HEK293 (cell line): ENCODE data around the gene SUSD2.

Experiments used
- CTCF ChIA-PET: fragments of 350-600 bp; formaldehyde crosslinking; extraction: SDS; loops from one replicate; lab custom pipeline; 2021; ENCODE audit warnings: antibody characterized with exemption; lab: Yijun Ruan, JAX
- POLR2A ChIA-PET: fragments of 300-600 bp; formaldehyde crosslinking; extraction: SDS; loops from one replicate; lab custom pipeline; 2020; ENCODE audit warnings: antibody characterized with exemption, inconsistent platforms; lab: Yijun Ruan, JAX
- H3K27ac ChIP-seq: fragments of 200-500 bp; sonication (Bioruptor generic); 2 replicates; pipeline ENCODE4 v1.5.1; 2014; ENCODE audit warnings: low read depth, low read length, control low read depth, inconsistent platforms; ENCODE audit errors: extremely low read depth
- H3K36me3 ChIP-seq, 2 experiments: fragments of 200-500 bp in 1 of 2; sonication (Bioruptor generic) in 1 of 2; 1 replicate in 1 of 2; 2 replicates in 1 of 2; pipeline ENCODE4 v1.5.1; 2014 to 2017; ENCODE audit warnings: inconsistent platforms in 2 of 2, low read length in 2 of 2; ENCODE audit not compliant: control insufficient read depth in 2 of 2, insufficient read depth in 1 of 2
- H3K4me1 ChIP-seq: fragments of 200-500 bp; sonication (Bioruptor generic); 2 replicates; pipeline ENCODE4 v1.5.1; 2014; ENCODE audit warnings: mild to moderate bottlenecking, low read length, inconsistent platforms; ENCODE audit not compliant: control insufficient read depth, insufficient read depth
- H3K4me3 ChIP-seq: 2 replicates; pipeline ENCODE4 v1.5.1; 2011; ENCODE audit warnings: low read depth, mild to moderate bottlenecking, control low read depth, low read length, moderate library complexity
- H3K9me3 ChIP-seq: fragments of 200-500 bp; sonication (Bioruptor generic); 2 replicates; pipeline ENCODE4 v1.5.1; 2014; ENCODE audit warnings: low read depth, low read length, inconsistent platforms; ENCODE audit not compliant: control insufficient read depth, insufficient read depth
- GLIS1 ChIP-seq: fragments of 450-650 bp; formaldehyde crosslinking; IDR thresholded peaks from 2 replicates; pipeline ENCODE4 v1.5.1; 2016; ENCODE audit warnings: missing biosample characterization, missing genetic modification characterization
- GLIS2 ChIP-seq: fragments of 450-650 bp; formaldehyde crosslinking; IDR thresholded peaks from 2 replicates; pipeline ENCODE4 v1.5.1; 2016; ENCODE audit warnings: missing biosample characterization, missing genetic modification characterization
- SP2 ChIP-seq: fragments of 450-650 bp; formaldehyde crosslinking; IDR thresholded peaks from 2 replicates; pipeline ENCODE4 v1.5.1; 2016; ENCODE audit warnings: missing biosample characterization, missing genetic modification characterization
- ZNF202 ChIP-seq: fragments of 450-650 bp; formaldehyde crosslinking; IDR thresholded peaks from 2 replicates; pipeline ENCODE4 v1.5.1; 2016; ENCODE audit warnings: missing biosample characterization, missing genetic modification characterization, borderline replicate concordance
- ZNF654 ChIP-seq: fragments of 450-650 bp; formaldehyde crosslinking; IDR thresholded peaks from 2 replicates; pipeline ENCODE4 v1.5.1; 2016; ENCODE audit warnings: low read depth, missing biosample characterization, missing genetic modification characterization
- ZNF670 ChIP-seq: fragments of 450-650 bp; formaldehyde crosslinking; IDR thresholded peaks from 2 replicates; pipeline ENCODE4 v1.5.1; 2016; ENCODE audit warnings: missing biosample characterization, missing genetic modification characterization, low read depth
- ZNF677 ChIP-seq: fragments of 450-650 bp; IDR thresholded peaks from 2 replicates; pipeline ENCODE4 v1.5.0; 2018; ENCODE audit warnings: missing biosample characterization, mild to moderate bottlenecking, missing genetic modification characterization, moderate library complexity
- ZNF768 ChIP-seq: fragments of 450-650 bp; formaldehyde crosslinking; IDR thresholded peaks from 2 replicates; pipeline ENCODE4 v1.5.1; 2018; ENCODE audit warnings: missing biosample characterization, mild to moderate bottlenecking, missing genetic modification characterization
- ZNF837 ChIP-seq: fragments of 450-650 bp; formaldehyde crosslinking; IDR thresholded peaks from 2 replicates; pipeline ENCODE4 v1.5.1; 2016; ENCODE audit warnings: missing biosample characterization, missing genetic modification characterization
- TF ChIP-seq, protein P1 (sequence below): fragments of 450-650 bp; formaldehyde crosslinking; IDR thresholded peaks from 2 replicates; pipeline ENCODE4 v1.5.1; 2016; ENCODE audit warnings: missing biosample characterization, missing genetic modification characterization
- TF ChIP-seq, protein P2 (sequence below): fragments of 450-650 bp; formaldehyde crosslinking; IDR thresholded peaks from 2 replicates; pipeline ENCODE4 v1.5.1; 2017; ENCODE audit warnings: missing biosample characterization, missing genetic modification characterization
- TF ChIP-seq, protein P3 (sequence below): fragments of 450-650 bp; formaldehyde crosslinking; IDR thresholded peaks from 2 replicates; pipeline ENCODE4 v1.5.1; 2016; ENCODE audit warnings: missing biosample characterization, missing genetic modification characterization, borderline replicate concordance
- TF ChIP-seq, protein P4 (sequence below): fragments of 450-650 bp; formaldehyde crosslinking; IDR thresholded peaks from 2 replicates; pipeline ENCODE4 v1.5.1; 2016; ENCODE audit warnings: missing biosample characterization, missing genetic modification characterization

SUSD2 gene

DNA sequence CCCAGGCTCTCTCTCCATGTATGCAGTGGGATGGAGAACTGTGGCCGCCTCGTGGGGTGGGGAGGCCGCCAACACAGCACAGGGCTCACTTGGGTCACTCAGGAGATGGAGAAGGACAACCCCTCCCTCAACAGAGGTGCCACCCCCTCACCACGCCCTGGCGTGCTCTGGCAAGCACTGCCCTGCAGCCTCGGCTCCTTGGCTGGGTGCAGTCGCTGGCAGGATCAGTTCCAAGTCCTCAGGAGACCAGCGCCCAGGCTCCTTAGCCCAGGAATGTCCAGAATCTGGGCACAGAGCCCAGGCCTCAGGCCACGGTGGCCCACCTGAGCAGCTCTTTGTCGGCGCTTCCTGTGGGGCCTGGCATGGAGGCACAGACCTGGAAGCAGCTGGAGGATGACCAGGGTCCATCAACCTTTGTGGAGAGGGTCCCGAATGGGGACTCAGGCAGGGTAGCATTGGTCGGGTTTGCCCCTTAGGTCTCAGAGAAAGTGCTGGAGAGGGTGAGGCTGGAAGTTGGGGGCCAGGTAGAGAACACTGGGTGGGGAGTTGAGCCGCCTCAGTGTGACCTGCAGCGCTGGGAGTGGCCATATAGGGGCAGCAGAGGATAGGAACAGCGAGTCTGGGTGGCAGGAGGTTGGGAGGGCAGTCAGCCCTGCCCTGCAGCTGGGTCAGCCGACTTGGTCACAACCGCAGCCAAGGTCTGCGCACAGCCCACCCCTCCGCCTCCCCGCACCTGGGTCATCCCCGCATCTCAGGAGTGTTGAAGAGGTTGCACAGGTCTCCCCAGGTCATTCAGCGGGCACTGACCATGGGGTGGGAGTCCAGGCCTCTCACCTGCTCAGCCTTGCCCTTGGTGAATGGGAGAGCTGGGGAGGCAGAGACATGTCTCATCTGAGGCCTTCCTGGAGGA is 8.2 kb downstream of the SUSD2 start:
- no peak for TF ChIP-seq ZNF768 (tag by site-specific recombination)
- peak; percentile 11; the same call in 1 of the 2 replicates for TF ChIP-seq GLIS1 (tag by site-specific recombination)
- peak; percentile 34; the same call in 1 of the 2 replicates for TF ChIP-seq GLIS2 (tag by site-specific recombination)
- peak; percentile 70 for TF ChIP-seq ZNF654 (tag by site-specific recombination)
- TF ChIP-seq, protein P1, sequence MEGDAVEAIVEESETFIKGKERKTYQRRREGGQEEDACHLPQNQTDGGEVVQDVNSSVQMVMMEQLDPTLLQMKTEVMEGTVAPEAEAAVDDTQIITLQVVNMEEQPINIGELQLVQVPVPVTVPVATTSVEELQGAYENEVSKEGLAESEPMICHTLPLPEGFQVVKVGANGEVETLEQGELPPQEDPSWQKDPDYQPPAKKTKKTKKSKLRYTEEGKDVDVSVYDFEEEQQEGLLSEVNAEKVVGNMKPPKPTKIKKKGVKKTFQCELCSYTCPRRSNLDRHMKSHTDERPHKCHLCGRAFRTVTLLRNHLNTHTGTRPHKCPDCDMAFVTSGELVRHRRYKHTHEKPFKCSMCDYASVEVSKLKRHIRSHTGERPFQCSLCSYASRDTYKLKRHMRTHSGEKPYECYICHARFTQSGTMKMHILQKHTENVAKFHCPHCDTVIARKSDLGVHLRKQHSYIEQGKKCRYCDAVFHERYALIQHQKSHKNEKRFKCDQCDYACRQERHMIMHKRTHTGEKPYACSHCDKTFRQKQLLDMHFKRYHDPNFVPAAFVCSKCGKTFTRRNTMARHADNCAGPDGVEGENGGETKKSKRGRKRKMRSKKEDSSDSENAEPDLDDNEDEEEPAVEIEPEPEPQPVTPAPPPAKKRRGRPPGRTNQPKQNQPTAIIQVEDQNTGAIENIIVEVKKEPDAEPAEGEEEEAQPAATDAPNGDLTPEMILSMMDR, result peak; percentile 91
- H3K36me3 ChIP-seq, result no peaks in the 10 kb centered on the region
- CTCF ChIA-PET, result interaction anchor here (0.6 to 2.5 kb wide), 30 partner anchors 8 to 570 kb away, joined by 3 to 17 read pairs (median 3); partner anchors contain the start of genes GGT5 and SUSD2
- no peak overlapping the region for H3K4me3 ChIP-seq
- no peaks in the 10 kb centered on the region for H3K4me1 ChIP-seq
- no peaks in the 10 kb centered on the region for H3K9me3 ChIP-seq
- no peak overlapping the region for H3K27ac ChIP-seq
- POLR2A ChIA-PET, result interaction anchor here (0.8 kb wide), 1 partner anchor 8 kb away, joined by 3 read pairs; the partner anchor contains the start of gene SUSD2

DNA sequence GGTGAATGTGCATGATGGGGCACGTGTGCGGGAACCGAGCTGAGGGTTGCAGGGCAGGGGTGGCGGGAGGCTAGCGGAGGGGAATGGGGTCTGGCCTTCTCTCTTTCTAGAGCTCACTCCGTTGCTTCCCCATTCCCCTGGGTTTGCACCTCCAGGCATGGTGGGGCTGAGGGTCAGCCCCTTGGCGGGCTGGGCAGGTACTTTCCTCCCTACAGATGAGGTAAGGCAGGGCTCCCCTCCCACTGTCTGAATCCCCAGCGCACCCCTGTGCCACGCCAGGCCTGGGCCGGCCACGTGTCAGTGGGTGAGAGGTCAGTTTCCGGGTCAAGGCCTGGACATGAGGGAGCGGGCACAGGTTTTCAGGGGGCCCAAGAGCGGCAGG is 8.9 kb downstream of the SUSD2 start:
- ChIA-PET CTCF (interaction anchor here (0.6 to 2.5 kb wide), 22 partner anchors 9 to 569 kb away, joined by 3 to 17 read pairs (median 4); partner anchors contain the start of gene SUSD2), POLR2A (interaction anchor here (0.8 kb wide), 1 partner anchor 9 kb away, joined by 3 read pairs; the partner anchor contains the start of gene SUSD2)
- Histone ChIP-seq H3K9me3 (no peaks in the 10 kb centered on the region), H3K4me3 (no peak overlapping the region), H3K36me3 (no peaks in the 10 kb centered on the region), H3K27ac (no peak overlapping the region), H3K4me1 (no peaks in the 10 kb centered on the region)
- TF ChIP-seq ZNF837 (tag by site-specific recombination) (no peak), ZNF654 (tag by site-specific recombination) (no peak), ZNF670 (tag by site-specific recombination) (no peak), ZNF202 (tag by site-specific recombination) (no peak), SP2 (tag by site-specific recombination) (no peak), ZNF677 (tag by site-specific recombination) (no peak)
- TF ChIP-seq, protein P2, sequence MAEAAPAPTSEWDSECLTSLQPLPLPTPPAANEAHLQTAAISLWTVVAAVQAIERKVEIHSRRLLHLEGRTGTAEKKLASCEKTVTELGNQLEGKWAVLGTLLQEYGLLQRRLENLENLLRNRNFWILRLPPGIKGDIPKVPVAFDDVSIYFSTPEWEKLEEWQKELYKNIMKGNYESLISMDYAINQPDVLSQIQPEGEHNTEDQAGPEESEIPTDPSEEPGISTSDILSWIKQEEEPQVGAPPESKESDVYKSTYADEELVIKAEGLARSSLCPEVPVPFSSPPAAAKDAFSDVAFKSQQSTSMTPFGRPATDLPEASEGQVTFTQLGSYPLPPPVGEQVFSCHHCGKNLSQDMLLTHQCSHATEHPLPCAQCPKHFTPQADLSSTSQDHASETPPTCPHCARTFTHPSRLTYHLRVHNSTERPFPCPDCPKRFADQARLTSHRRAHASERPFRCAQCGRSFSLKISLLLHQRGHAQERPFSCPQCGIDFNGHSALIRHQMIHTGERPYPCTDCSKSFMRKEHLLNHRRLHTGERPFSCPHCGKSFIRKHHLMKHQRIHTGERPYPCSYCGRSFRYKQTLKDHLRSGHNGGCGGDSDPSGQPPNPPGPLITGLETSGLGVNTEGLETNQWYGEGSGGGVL (tag by site-specific recombination), result no peak
- TF ChIP-seq, protein P3, sequence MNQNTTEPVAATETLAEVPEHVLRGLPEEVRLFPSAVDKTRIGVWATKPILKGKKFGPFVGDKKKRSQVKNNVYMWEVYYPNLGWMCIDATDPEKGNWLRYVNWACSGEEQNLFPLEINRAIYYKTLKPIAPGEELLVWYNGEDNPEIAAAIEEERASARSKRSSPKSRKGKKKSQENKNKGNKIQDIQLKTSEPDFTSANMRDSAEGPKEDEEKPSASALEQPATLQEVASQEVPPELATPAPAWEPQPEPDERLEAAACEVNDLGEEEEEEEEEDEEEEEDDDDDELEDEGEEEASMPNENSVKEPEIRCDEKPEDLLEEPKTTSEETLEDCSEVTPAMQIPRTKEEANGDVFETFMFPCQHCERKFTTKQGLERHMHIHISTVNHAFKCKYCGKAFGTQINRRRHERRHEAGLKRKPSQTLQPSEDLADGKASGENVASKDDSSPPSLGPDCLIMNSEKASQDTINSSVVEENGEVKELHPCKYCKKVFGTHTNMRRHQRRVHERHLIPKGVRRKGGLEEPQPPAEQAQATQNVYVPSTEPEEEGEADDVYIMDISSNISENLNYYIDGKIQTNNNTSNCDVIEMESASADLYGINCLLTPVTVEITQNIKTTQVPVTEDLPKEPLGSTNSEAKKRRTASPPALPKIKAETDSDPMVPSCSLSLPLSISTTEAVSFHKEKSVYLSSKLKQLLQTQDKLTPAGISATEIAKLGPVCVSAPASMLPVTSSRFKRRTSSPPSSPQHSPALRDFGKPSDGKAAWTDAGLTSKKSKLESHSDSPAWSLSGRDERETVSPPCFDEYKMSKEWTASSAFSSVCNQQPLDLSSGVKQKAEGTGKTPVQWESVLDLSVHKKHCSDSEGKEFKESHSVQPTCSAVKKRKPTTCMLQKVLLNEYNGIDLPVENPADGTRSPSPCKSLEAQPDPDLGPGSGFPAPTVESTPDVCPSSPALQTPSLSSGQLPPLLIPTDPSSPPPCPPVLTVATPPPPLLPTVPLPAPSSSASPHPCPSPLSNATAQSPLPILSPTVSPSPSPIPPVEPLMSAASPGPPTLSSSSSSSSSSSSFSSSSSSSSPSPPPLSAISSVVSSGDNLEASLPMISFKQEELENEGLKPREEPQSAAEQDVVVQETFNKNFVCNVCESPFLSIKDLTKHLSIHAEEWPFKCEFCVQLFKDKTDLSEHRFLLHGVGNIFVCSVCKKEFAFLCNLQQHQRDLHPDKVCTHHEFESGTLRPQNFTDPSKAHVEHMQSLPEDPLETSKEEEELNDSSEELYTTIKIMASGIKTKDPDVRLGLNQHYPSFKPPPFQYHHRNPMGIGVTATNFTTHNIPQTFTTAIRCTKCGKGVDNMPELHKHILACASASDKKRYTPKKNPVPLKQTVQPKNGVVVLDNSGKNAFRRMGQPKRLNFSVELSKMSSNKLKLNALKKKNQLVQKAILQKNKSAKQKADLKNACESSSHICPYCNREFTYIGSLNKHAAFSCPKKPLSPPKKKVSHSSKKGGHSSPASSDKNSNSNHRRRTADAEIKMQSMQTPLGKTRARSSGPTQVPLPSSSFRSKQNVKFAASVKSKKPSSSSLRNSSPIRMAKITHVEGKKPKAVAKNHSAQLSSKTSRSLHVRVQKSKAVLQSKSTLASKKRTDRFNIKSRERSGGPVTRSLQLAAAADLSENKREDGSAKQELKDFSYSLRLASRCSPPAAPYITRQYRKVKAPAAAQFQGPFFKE, result no peak
- TF ChIP-seq, protein P4, sequence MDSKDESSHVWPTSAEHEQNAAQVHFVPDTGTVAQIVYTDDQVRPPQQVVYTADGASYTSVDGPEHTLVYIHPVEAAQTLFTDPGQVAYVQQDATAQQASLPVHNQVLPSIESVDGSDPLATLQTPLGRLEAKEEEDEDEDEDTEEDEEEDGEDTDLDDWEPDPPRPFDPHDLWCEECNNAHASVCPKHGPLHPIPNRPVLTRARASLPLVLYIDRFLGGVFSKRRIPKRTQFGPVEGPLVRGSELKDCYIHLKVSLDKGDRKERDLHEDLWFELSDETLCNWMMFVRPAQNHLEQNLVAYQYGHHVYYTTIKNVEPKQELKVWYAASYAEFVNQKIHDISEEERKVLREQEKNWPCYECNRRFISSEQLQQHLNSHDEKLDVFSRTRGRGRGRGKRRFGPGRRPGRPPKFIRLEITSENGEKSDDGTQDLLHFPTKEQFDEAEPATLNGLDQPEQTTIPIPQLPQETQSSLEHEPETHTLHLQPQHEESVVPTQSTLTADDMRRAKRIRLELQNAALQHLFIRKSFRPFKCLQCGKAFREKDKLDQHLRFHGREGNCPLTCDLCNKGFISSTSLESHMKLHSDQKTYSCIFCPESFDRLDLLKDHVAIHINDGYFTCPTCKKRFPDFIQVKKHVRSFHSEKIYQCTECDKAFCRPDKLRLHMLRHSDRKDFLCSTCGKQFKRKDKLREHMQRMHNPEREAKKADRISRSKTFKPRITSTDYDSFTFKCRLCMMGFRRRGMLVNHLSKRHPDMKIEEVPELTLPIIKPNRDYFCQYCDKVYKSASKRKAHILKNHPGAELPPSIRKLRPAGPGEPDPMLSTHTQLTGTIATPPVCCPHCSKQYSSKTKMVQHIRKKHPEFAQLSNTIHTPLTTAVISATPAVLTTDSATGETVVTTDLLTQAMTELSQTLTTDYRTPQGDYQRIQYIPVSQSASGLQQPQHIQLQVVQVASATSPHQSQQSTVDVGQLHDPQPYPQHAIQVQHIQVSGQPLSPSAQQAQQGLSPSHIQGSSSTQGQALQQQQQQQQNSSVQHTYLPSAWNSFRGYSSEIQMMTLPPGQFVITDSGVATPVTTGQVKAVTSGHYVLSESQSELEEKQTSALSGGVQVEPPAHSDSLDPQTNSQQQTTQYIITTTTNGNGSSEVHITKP, result no peak
